ENCODE results near the gene SLC2A9.

- TF ChIP-seq CTCF (IDR thresholded peaks at IDR 0.05) (no peak), POLR2A (IDR thresholded peaks at IDR 0.05) (no peak)
Measured at GRCh38 chr4:10031668-10032590, 10.6 kb upstream of the SLC2A9 start.
